ENCODE data around the gene ITGA11. TPM values are rescaled to one million over a fixed set of nuclear protein-coding genes. Genes with fewer than 3 reads are reported as not detected.

Gene ITGA11
- total RNA-seq, 2 donors from 2014 or later: 0.27 to 1.8 TPM

DNA sequence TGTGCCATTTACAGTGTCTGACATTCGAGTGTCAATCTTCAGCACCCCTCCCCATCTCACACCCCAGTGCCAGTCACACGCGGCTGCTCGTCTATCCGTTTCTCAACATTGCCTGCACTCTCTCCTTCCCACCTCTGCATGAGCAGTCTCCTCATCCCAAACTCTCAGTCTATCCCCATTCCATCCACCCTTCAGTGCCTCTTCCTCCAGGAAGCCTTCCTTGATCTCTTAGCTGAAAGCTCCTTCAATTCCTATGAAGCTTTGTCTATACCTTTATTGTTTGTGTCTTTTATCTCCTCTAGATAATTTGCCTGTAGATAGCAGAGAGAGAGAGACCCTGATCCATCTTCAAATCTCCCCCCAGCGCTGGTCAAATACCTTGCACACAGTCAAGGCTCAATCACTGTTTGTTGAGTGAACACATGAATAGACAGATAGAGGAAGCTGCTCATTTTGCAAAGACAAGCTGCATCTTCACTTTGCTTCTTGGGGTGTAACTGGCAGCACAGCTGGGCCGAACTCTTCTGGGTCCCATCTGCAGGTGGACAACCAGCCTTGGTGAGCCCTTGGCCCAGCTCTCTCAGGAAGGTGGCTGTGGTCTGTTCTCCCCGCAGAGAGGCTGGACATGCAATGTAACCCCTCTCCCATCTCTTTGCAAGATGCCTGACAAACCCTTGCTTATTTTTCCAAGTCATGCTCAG, 52.8 kb downstream of the ITGA11 start:
- Mint-ChIP-seq H3K27ac (no peak overlapping the region), H3K9me3 (peaks cover 0 to 4% of the 10 kb centered on the region in 2 donors), H3K36me3 (no peaks in the 10 kb centered on the region)
- DNase-seq (ENCODE audit: low spot score in 2 of 2): no peak
- no peak for ATAC-seq

- no peaks in the 10 kb centered on the region for H3K36me3 Mint-ChIP-seq
- H3K27ac Mint-ChIP-seq: no peak overlapping the region
- DNase-seq (ENCODE audit: low spot score in 2 of 2): no peak
- ATAC-seq: no peak
- H3K9me3 Mint-ChIP-seq: peaks cover 0 to 4% of the 10 kb centered on the region in 2 donors
Measured at GRCh38 chr15:68378595-68378994, 53.4 kb downstream of the ITGA11 start.

- H3K27ac Mint-ChIP-seq: no peak overlapping the region
- H3K36me3 Mint-ChIP-seq: no peaks in the 10 kb centered on the region
- ATAC-seq (no peak), DNase-seq (ENCODE audit: low spot score in 2 of 2) (no peak)
- H3K9me3 Mint-ChIP-seq: peaks cover 0 to 4% of the 10 kb centered on the region in 2 donors
Measured at GRCh38 chr15:68377766-68378165, 54.2 kb downstream of the ITGA11 start.

DNA sequence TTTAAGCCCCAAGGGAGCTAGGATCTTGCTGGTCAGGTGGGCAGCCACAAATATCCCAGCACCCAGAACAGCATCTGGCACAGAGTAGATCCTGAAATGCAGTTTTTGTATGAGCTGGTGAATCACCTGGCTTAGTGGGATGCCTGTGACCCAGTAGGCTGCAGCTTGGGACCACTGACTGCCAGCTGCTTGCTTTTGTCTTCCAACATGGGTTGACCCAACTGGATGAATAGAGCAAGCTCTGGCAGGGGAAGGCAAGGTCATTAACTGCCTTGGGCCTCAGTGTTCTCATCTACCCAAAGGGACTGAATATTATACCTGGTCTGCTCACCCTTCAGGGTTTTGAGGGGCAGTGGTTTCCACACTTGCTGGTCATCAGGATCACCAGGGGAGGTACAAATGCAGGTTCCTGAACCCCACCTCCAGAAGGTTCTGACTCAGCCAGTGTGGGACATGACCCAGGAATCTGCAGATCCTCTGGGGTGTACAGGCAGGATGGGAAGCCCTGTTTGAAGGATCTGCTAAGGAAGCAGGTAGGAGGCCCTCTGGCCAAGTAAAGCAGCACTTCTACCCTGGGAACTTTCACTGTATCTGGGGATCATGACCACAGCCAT, 55.4 kb downstream of the ITGA11 start:
- H3K27ac Mint-ChIP-seq: peak overlapping the region; percentile 12 to 46
- DNase-seq (ENCODE audit: low spot score in 2 of 2): peak in 1 of 2 donors; percentile 21

GRCh38 chr15:68375716-68376220, 56.2 kb downstream of the ITGA11 start:
- H3K9me3 Mint-ChIP-seq: no peaks in the 10 kb centered on the region
- DNase-seq (ENCODE audit: low spot score in 2 of 2): peak in 1 of 2 donors; percentile 7
- no peak for ATAC-seq
- peak overlapping the region in 1 of 2 donors; percentile 12 for H3K27ac Mint-ChIP-seq
- no peaks in the 10 kb centered on the region for H3K36me3 Mint-ChIP-seq

More for the DNA sequence above, 55.4 kb downstream of the ITGA11 start:
- no peak for ATAC-seq
- H3K9me3 Mint-ChIP-seq: no peaks in the 10 kb centered on the region
- H3K36me3 Mint-ChIP-seq: no peaks in the 10 kb centered on the region

- ATAC-seq (no peak), DNase-seq (ENCODE audit: low spot score in 2 of 2) (peak in 1 of 2 donors; percentile 39)
- Mint-ChIP-seq H3K36me3 (no peaks in the 10 kb centered on the region), H3K9me3 (no peaks in the 10 kb centered on the region), H3K27ac (no peak overlapping the region)
Measured at GRCh38 chr15:68375191-68375631, 56.8 kb downstream of the ITGA11 start.

GRCh38 chr15:68374168-68374745, 57.7 kb downstream of the ITGA11 start:
- DNase-seq (ENCODE audit: low spot score in 2 of 2): peak in 1 of 2 donors; percentile 33
- no peak for ATAC-seq
- H3K9me3 Mint-ChIP-seq: no peaks in the 10 kb centered on the region
- no peak overlapping the region for H3K27ac Mint-ChIP-seq
- H3K36me3 Mint-ChIP-seq: no peaks in the 10 kb centered on the region

- ATAC-seq (no peak), DNase-seq (ENCODE audit: low spot score in 2 of 2) (no peak)
- H3K36me3 Mint-ChIP-seq: no peaks in the 10 kb centered on the region
- no peaks in the 10 kb centered on the region for H3K9me3 Mint-ChIP-seq
- no peak overlapping the region for H3K27ac Mint-ChIP-seq
Measured at GRCh38 chr15:68373028-68373427, 58.9 kb downstream of the ITGA11 start.

GRCh38 chr15:68372291-68372811, 59.6 kb downstream of the ITGA11 start:
- DNase-seq (ENCODE audit: low spot score in 2 of 2) (peak in 1 of 2 donors; percentile 43), ATAC-seq (no peak)
- no peaks in the 10 kb centered on the region for H3K9me3 Mint-ChIP-seq
- no peak overlapping the region for H3K27ac Mint-ChIP-seq
- H3K36me3 Mint-ChIP-seq: no peaks in the 10 kb centered on the region

DNA sequence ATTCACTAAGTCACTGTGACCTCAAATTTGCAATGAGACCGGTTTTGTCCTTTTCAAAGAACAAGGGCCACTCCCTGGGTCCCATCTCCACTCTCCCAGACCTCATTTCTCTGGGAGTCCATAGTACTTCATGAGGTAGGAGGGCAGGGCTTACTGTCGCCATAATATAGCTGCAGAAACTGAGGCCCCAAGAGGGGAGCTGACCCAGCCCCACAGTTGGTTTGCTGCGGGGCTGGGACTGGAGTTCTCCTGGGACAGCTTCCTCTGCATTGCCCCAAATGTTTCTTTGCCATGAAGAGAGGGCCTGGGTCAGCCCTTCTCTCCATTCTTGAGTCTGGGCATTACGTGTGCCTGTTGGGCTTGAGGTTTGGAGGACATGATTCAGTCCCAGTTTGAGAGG, 60.1 kb downstream of the ITGA11 start:
- Mint-ChIP-seq H3K27ac (no peak overlapping the region), H3K36me3 (no peaks in the 10 kb centered on the region), H3K9me3 (no peaks in the 10 kb centered on the region)
- peak in 1 of 2 donors; percentile 7 for DNase-seq (ENCODE audit: low spot score in 2 of 2)
- ATAC-seq: no peak

DNA sequence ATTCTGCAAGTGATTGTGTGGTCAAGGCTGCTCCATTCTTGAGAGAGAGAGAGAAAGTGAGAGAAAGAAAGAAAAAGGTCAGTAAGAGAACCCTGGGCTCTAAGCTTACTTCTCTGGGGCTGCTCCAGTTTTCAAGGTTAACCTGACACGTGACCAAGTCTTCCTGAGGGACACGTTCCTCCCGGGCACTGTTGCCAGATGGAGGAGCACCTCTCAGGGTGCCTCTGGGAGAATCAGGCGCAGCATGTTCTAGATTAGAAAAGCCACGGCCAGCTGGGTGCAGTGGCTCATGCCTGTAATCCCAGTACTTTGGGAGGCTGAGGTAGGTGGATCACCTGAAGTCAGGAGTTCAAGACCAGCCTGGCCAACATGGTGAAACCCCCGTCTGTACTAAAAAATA, 60.8 kb downstream of the ITGA11 start:
- ATAC-seq (no peak), DNase-seq (ENCODE audit: low spot score in 2 of 2) (no peak)
- Mint-ChIP-seq H3K27ac (no peak overlapping the region), H3K36me3 (no peaks in the 10 kb centered on the region), H3K9me3 (no peaks in the 10 kb centered on the region)

GRCh38 chr15:68370768-68371151, 61.2 kb downstream of the ITGA11 start:
- DNase-seq (ENCODE audit: low spot score in 2 of 2) (peak in 1 of 2 donors; percentile 37), ATAC-seq (no peak)
- Mint-ChIP-seq H3K36me3 (no peaks in the 10 kb centered on the region), H3K9me3 (no peaks in the 10 kb centered on the region), H3K27ac (no peak overlapping the region)

- ATAC-seq: no peak
- H3K36me3 Mint-ChIP-seq: no peaks in the 10 kb centered on the region
- H3K9me3 Mint-ChIP-seq: no peaks in the 10 kb centered on the region
- no peak for DNase-seq (ENCODE audit: low spot score in 2 of 2)
- peak overlapping the region in 1 of 2 donors; percentile 22 for H3K27ac Mint-ChIP-seq
Measured at GRCh38 chr15:68369931-68370767, 61.8 kb downstream of the ITGA11 start.

GRCh38 chr15:68368731-68369435, 63.1 kb downstream of the ITGA11 start:
- no peaks in the 10 kb centered on the region for H3K36me3 Mint-ChIP-seq
- no peak overlapping the region for H3K27ac Mint-ChIP-seq
- H3K9me3 Mint-ChIP-seq: no peaks in the 10 kb centered on the region
- ATAC-seq (no peak), DNase-seq (ENCODE audit: low spot score in 2 of 2) (no peak)

GRCh38 chr15:68367992-68368391, 64.0 kb downstream of the ITGA11 start:
- H3K27ac Mint-ChIP-seq: no peak overlapping the region
- no peak for ATAC-seq
- H3K9me3 Mint-ChIP-seq: no peaks in the 10 kb centered on the region
- H3K36me3 Mint-ChIP-seq: no peaks in the 10 kb centered on the region
- DNase-seq (ENCODE audit: low spot score in 2 of 2): no peak

DNA sequence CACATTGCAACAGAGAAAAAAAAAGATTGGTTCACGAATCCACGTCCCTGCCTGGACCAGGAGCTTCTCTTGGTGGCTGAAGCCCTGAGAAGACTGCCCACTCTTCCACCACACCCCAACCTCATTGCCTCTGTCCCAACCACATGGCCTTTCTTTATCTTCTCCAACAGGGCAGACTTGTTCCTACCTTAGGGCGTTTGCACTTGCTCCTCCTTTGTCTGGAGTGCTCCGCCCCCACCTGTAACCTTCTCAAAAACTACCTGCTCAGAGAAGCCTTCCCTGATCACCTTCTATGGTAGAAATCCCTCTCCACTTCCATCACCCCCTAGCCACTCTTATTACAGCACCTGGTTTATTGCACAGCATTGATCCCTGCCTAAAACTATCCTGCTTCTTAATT, 64.7 kb downstream of the ITGA11 start:
- Mint-ChIP-seq H3K9me3 (no peaks in the 10 kb centered on the region), H3K36me3 (no peaks in the 10 kb centered on the region), H3K27ac (no peak overlapping the region)
- DNase-seq (ENCODE audit: low spot score in 2 of 2) (no peak), ATAC-seq (no peak)

Data from activated naive CD4-positive, alpha-beta T cell treated with anti-CD3 and anti-CD28 coated beads, Interleukin-2, amount 50 U/mL, for 72 hours (primary cell).